ENCODE results near the gene LHX2.

Gene LHX2

DNA sequence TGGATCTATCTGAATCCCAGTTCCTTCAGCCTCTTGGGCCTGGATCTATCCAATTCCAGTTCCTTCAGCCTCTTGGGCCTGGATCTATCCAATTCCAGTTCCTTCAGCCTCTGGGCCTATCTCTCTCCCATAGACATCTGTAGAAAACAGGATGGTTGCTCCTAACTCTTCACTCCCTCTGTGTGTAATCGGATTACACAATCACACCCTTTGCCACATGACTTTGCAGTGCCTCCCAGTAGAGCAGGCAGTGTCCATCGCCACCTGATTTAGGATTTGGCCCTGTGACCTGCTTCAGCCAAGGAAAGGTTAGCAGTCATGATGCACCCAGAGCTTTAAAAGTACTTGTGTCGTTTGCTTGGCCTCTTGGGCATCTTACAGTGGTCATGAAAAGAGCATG lies 56.7 kb downstream of the LHX2 start:
- no peak for DNase-seq

DNA sequence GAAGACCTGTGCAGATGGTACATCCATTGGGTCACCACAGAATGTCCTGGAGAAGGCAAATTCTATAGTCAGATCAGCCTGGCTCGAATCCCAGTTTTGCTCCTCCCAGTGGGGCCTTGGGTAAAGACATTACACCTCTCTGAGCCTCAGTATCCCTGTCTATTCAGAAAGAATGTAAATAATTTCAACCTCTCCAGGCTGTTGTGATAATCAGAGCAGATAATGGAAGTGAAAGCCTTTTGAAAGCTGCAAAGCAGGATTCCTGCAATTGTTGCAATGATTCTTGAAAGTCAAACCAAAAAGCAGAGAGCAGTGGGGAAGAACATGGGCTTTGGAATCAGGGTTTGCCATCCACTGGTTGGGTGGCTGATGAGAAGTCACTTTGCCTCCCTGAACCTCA lies 63.2 kb downstream of the LHX2 start:
- DNase-seq: no peak

DNA sequence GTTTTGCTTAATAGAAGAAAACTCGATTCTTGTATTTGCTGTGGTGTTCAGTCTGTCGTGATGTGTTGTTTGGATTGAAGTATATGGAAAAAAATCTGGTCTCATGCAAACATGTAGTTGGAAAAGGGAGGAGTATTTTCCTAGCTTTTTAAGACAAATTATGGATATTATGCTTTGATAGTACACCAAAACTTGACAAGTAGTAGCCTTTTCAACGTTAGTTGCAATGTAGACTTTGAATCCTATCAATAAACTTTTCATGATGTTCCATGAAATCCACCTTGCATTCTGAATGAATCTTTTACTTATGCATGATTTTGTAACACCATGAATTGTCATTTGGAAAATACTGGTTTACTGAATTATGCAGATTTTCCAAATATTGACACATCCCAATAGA lies 64.2 kb downstream of the LHX2 start:
- DNase-seq: no peak

DNA sequence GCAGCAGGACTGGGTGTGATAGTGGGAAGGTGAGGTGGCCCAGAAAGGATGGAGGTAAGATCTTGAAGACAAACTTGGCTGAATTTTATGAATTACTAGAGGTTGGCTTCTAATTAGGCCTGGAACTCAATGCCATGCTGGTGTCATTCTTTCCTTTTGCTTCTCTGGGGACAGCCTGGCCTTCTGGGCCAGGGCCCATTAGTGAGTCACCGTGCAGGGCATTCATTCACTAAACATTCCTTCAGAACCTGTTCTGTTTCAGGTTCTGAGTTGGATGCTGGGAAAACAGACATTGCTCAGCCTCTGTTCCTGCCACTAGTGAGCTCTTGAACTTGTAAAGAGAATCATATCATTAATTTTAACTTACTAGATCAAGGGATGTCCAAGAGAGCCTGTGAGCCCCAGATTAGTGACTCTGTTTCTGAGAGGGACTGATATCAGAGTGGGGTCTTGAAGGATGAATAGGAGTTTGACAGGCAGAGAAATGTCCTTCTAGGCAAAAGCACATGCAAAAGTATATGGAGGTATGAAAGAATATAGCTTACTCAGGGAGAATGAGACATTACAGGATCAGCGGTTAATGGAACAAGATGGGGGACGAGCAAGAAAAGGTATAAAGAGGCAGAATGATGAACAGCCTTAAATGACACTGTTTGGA lies 66.5 kb downstream of the LHX2 start:
- DNase-seq: no peak

DNA sequence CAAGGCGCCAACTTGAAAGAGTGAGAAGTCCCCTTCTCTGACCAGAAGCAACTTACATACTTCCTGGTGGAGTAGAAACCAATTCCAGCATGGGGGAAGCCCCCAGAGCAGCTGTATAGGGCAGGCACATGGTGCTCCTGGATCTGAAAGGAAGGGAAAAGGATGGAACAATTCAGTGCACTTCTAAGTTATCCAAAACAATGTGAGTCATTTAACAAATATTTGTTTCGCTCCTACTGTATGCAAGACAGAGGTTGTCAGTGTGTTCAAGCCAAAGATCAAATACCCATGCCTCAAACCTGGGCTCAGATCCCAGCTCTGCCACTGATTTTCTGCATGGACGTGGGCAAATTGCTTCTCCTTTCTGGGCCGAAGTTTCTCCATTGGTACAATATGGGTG lies 67.1 kb downstream of the LHX2 start:
- no peak for DNase-seq

DNA sequence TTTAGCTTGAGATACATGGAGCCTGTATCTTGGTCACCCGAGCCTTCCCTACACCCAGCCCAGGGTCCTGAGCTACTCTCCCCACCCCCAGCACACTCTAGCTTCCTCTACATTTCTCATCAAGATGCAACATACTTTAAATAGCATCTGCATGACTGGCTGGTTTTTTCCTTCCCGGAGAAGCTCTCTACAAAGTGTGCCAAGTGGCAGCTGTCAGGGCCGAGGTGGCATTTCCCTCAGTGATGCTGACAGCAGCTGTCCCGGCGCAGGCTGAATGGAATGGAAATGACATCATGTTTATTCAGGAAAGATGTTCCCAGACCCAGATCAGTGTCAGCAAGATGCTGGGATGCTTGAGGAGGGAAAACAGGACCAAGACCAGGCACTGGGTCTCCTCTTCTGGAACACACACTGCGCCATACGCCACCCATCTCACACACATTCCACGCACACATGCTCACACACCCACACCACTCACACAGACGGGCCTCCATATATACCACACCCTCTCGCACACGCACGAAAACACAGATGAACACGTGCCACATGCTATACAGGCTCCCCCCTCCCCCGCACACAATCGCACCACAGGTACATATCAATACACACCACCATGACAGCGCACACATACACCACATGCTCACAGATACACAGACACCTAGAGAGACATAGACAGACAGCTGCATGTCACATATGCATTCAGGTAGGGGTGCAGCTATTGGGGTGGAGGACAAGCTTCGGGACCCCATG lies 67.8 kb downstream of the LHX2 start:
- no peak for DNase-seq

DNA sequence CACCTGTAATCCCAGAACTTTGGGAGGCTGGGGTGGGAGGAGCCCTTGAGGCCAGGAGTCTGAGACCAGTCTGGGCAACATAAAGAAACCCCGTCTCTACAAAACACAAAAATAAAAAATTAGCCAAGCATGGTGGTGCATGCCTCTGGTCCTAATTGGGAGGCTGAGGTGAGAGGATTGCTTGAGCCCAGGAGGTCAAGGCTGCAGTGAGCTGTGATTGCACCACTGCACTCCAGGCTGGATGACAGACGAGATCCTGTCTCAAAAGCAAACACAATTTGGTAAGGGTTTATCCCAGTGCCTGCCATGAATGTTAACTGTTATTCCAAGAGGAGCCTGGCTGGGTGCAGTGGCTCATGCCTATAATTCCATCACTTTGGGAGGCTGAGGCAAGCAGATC lies 71.1 kb downstream of the LHX2 start:
- DNase-seq: no peak

Measured in stimulated activated CD4-positive, alpha-beta T cell treated with anti-CD3 and anti-CD28 coated beads, Interleukin-12 subunit alpha, Interleukin-12 subunit beta, amount 100 ng/mL, for 4 hours (primary cell).